HEK293 (cell line): Measurements from ENCODE around the gene IFNG.

Experiments used
- BCL11A ChIP-seq: fragments of 450-650 bp; formaldehyde crosslinking; IDR thresholded peaks from 2 replicates; pipeline ENCODE4 v1.5.1; 2016; ENCODE audit warnings: low read depth, missing biosample characterization, missing genetic modification characterization
- KLF16 ChIP-seq: fragments of 450-650 bp; formaldehyde crosslinking; IDR thresholded peaks from 2 replicates; pipeline ENCODE4 v1.5.1; 2017; ENCODE audit warnings: missing biosample characterization, missing genetic modification characterization
- REPIN1 ChIP-seq: fragments of 450-650 bp; formaldehyde crosslinking; IDR thresholded peaks from 2 replicates; pipeline ENCODE4 v1.5.1; 2017; ENCODE audit warnings: missing biosample characterization, missing genetic modification characterization, low read depth
- ZNF121 ChIP-seq: fragments of 450-650 bp; formaldehyde crosslinking; IDR thresholded peaks from 2 replicates; pipeline ENCODE4 v1.5.1; 2016; ENCODE audit warnings: missing biosample characterization, missing genetic modification characterization
- ZNF146 ChIP-seq: fragments of 450-650 bp; formaldehyde crosslinking; IDR thresholded peaks from 2 replicates; pipeline ENCODE4 v1.5.1; 2016; ENCODE audit warnings: missing biosample characterization, missing genetic modification characterization
- ZNF175 ChIP-seq: fragments of 450-650 bp; formaldehyde crosslinking; IDR thresholded peaks from 2 replicates; pipeline ENCODE4 v1.5.1; 2016; ENCODE audit warnings: missing biosample characterization, missing genetic modification characterization
- ZNF558 ChIP-seq: fragments of 450-650 bp; formaldehyde crosslinking; IDR thresholded peaks from 2 replicates; pipeline ENCODE4 v1.5.1; 2016; ENCODE audit warnings: missing biosample characterization, missing genetic modification characterization
- ZNF571 ChIP-seq: fragments of 450-650 bp; formaldehyde crosslinking; IDR thresholded peaks from 2 replicates; pipeline ENCODE4 v1.5.0; 2017; ENCODE audit warnings: missing biosample characterization, missing genetic modification characterization
- ZNF660 ChIP-seq: fragments of 450-650 bp; IDR thresholded peaks from 2 replicates; pipeline ENCODE4 v1.5.1; 2018; ENCODE audit warnings: missing biosample characterization, mild to moderate bottlenecking, missing genetic modification characterization
- TF ChIP-seq, protein P1 (sequence below): fragments of 450-650 bp; formaldehyde crosslinking; IDR thresholded peaks from 2 replicates; pipeline ENCODE4 v1.5.1; 2016; ENCODE audit warnings: missing biosample characterization, missing genetic modification characterization
- TF ChIP-seq, protein P2 (sequence below): fragments of 450-650 bp; formaldehyde crosslinking; IDR thresholded peaks from 2 replicates; pipeline ENCODE4 v1.5.1; 2016; ENCODE audit warnings: missing biosample characterization, missing genetic modification characterization, borderline replicate concordance
- TF ChIP-seq, protein P3 (sequence below): fragments of 450-650 bp; formaldehyde crosslinking; optimal IDR thresholded peaks from 2 replicates; pipeline ENCODE3; 2016; ENCODE audit warnings: missing biosample characterization, mild to moderate bottlenecking, missing genetic modification characterization
- TF ChIP-seq, protein P4 (sequence below): fragments of 450-650 bp; formaldehyde crosslinking; IDR thresholded peaks from 2 replicates; pipeline ENCODE4 v1.5.1; 2016; ENCODE audit warnings: missing biosample characterization, missing genetic modification characterization, low read depth

DNA sequence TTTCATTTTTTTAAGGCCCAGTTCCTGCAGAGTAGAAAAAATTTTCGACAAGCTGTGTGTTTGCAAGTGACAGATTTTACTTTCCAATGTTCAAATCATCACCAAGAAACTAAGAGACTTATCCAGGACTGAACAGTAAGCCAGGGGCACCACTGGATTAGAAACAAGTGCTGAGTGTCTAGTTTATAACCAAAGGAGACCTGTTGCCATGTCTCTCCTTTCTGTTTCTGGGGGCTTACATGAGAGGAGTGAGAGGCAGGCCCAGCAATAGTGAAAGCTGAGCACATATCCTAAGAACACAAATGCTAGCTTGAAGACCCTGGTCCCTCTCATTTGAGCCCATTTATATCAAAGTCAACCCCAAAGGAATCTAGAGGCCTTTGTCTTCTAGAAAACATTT is 2.9 kb downstream of the IFNG start:
- TF ChIP-seq ZNF660 (tag by site-specific recombination) (no peak), ZNF175 (tag by site-specific recombination) (no peak), BCL11A (tag by site-specific recombination) (no peak), ZNF558 (tag by site-specific recombination) (no peak), ZNF146 (tag by site-specific recombination) (no peak), ZNF121 (tag by site-specific recombination) (no peak), KLF16 (tag by site-specific recombination) (no peak), REPIN1 (tag by site-specific recombination) (no peak), ZNF571 (tag by site-specific recombination) (no peak)
- TF ChIP-seq, protein P1, sequence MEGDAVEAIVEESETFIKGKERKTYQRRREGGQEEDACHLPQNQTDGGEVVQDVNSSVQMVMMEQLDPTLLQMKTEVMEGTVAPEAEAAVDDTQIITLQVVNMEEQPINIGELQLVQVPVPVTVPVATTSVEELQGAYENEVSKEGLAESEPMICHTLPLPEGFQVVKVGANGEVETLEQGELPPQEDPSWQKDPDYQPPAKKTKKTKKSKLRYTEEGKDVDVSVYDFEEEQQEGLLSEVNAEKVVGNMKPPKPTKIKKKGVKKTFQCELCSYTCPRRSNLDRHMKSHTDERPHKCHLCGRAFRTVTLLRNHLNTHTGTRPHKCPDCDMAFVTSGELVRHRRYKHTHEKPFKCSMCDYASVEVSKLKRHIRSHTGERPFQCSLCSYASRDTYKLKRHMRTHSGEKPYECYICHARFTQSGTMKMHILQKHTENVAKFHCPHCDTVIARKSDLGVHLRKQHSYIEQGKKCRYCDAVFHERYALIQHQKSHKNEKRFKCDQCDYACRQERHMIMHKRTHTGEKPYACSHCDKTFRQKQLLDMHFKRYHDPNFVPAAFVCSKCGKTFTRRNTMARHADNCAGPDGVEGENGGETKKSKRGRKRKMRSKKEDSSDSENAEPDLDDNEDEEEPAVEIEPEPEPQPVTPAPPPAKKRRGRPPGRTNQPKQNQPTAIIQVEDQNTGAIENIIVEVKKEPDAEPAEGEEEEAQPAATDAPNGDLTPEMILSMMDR (tag by site-specific recombination) = no peak
- TF ChIP-seq, protein P2, sequence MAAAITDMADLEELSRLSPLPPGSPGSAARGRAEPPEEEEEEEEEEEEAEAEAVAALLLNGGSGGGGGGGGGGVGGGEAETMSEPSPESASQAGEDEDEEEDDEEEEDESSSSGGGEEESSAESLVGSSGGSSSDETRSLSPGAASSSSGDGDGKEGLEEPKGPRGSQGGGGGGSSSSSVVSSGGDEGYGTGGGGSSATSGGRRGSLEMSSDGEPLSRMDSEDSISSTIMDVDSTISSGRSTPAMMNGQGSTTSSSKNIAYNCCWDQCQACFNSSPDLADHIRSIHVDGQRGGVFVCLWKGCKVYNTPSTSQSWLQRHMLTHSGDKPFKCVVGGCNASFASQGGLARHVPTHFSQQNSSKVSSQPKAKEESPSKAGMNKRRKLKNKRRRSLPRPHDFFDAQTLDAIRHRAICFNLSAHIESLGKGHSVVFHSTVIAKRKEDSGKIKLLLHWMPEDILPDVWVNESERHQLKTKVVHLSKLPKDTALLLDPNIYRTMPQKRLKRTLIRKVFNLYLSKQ (tag by site-specific recombination) = no peak
- TF ChIP-seq, protein P3, sequence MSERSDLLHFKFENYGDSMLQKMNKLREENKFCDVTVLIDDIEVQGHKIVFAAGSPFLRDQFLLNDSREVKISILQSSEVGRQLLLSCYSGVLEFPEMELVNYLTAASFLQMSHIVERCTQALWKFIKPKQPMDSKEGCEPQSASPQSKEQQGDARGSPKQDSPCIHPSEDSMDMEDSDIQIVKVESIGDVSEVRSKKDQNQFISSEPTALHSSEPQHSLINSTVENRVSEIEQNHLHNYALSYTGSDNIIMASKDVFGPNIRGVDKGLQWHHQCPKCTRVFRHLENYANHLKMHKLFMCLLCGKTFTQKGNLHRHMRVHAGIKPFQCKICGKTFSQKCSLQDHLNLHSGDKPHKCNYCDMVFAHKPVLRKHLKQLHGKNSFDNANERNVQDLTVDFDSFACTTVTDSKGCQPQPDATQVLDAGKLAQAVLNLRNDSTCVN = no peak
- TF ChIP-seq, protein P4, sequence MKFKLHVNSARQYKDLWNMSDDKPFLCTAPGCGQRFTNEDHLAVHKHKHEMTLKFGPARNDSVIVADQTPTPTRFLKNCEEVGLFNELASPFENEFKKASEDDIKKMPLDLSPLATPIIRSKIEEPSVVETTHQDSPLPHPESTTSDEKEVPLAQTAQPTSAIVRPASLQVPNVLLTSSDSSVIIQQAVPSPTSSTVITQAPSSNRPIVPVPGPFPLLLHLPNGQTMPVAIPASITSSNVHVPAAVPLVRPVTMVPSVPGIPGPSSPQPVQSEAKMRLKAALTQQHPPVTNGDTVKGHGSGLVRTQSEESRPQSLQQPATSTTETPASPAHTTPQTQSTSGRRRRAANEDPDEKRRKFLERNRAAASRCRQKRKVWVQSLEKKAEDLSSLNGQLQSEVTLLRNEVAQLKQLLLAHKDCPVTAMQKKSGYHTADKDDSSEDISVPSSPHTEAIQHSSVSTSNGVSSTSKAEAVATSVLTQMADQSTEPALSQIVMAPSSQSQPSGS (tag by site-specific recombination) = no peak
